Heart left ventricle (tissue), 16 donors: ENCODE data around the gene VAC14. TPM values are rescaled to one million over a fixed set of nuclear protein-coding genes. Genes with fewer than 3 reads are reported as not detected.

Experiments
- ATAC-seq, 4 donors: fragments of 200-7000 bp; cut with Tn5 transposase; one replicate each; pipeline ENCODE4 v1.9.1; 2020 to 2022; ENCODE audit warnings: moderate library complexity in 4 of 4, mild to moderate bottlenecking in 3 of 4, moderate number of reproducible peaks in 1 of 4
- DNase-seq, 5 donors: peaks; one replicate each; pipeline ENCODE4 v3.0.0-alpha.2; 2020
- H3K27ac ChIP-seq, 12 donors: fragments of 200-600 bp; sonication (generic) in 4 of 12; one replicate each; pipeline versions ENCODE4 v1.5.0 to v1.8.0; 2016 to 2022; ENCODE audit warnings: mild to moderate bottlenecking in 2 of 12
- H3K27me3 ChIP-seq, 9 donors: fragments of 200-600 bp; sonication (generic) in 2 of 9; one replicate each; pipeline versions ENCODE4 v1.5.1 to v1.8.0; 2016 to 2022; ENCODE audit warnings: mild to moderate bottlenecking in 3 of 9
- H3K36me3 ChIP-seq, 9 donors: fragments of 200-600 bp; sonication (generic) in 2 of 9; one replicate each; pipeline versions ENCODE4 v1.5.0 to v1.8.0; 2018 to 2022; ENCODE audit warnings: mild to moderate bottlenecking in 2 of 9
- H3K4me1 ChIP-seq, 12 donors: fragments of 200-600 bp; sonication (generic) in 4 of 12; one replicate each; pipeline versions ENCODE4 v1.5.0 to v1.8.0; 2016 to 2022; ENCODE audit warnings: mild to moderate bottlenecking in 3 of 12
- H3K4me3 ChIP-seq, 12 donors: fragments of 200-600 bp; sonication (generic) in 4 of 12; one replicate each; pipeline versions ENCODE4 v1.5.0 to v1.8.0; 2017 to 2022; ENCODE audit warnings: mild to moderate bottlenecking in 9 of 12, moderate library complexity in 4 of 12
- H3K9me3 ChIP-seq, 12 donors: fragments of 200-600 bp; sonication (generic) in 4 of 12; one replicate each; pipeline versions ENCODE4 v1.5.0 to v1.8.0; 2016 to 2022; ENCODE audit warnings: mild to moderate bottlenecking in 1 of 12
- POLR2A ChIP-seq, 2 donors: fragments of 450-650 bp; IDR thresholded peaks; one replicate each; pipeline ENCODE4 v1.6.1; 2017; ENCODE audit warnings: antibody characterized with exemption in 2 of 2, mild to moderate bottlenecking in 2 of 2, moderate library complexity in 2 of 2
- WGBS, 4 donors: extraction: QIAGEN DNeasy Blood & Tissue Kit in 2 of 4; methylation state at CpG; one replicate each; pipeline versions ENCODE4 v1.1.5 to v1.1.7; 2013 to 2018; 5-methylcytosine and 5-hydroxymethylcytosine counted together
- intact Hi-C, 10 donors: fragments of 100-400 bp; cut with DNase I; formaldehyde crosslinking; loops; one replicate each; pipeline versions ENCODE4 v1.11.1 to v1.14.2; 2022
- polyA plus RNA-seq, 2 donors: library from polyadenylated mRNA; stranded (reverse); fragments of 200-250 nt; gene quantifications; one replicate each; pipeline ENCODE4 v1.2.3, GENCODE V29; 2013
- total RNA-seq, 9 donors: library from RNA; depleted of rRNA in 2 of 9; stranded (reverse); fragments of >200 nt in 2 of 9; fragmentation: NEBNext Ultra II Directional in 3 of 9; extraction: Animal tissue kit (Norgen Biotek cat#: 25700) in 3 of 9; gene quantifications; one replicate each; pipeline versions ENCODE4 v1.1.0 to v1.2.4, GENCODE V29; 2016 to 2023
- TF ChIP-seq, protein P1 (sequence below), 12 donors: fragments of 200-600 bp; sonication (generic) in 4 of 12; IDR thresholded peaks; one replicate each; pipeline versions ENCODE4 v1.5.0 to v1.8.0; 2018 to 2022; ENCODE audit warnings: antibody characterized with exemption in 12 of 12, mild to moderate bottlenecking in 5 of 12
- donor health status: ischemic (EF 13 %, LVEDD 7.1; RV severe dilation, severe dysfunction).
- donor health status: healthy with polysubstance abuse.
- donor health status: DM: no; HTN: yes; CAD: no.
- donor health status: DM: no; HTN: no; CAD: no.
- donor health status: ischemic (EF 25% LVEDD 6.9; RV normal size, moderate dysfunction).
- donor health status: ischemic (EF 25% LVEDD 5.7; RV mildly dilated, moderate dysfunction).
- donor health status: healthy.
- donor health status: DM: yes; HTN: yes; CAD: no.
- donor health status: ischemic (EF 35%, LVEDD 5.7; RV mildly dilated, moderate dysfunction).
- donor health status: nonischemic (EF 11% LVEDD 7.7; RV severe dilation, severe dysfunction).
- donor health status: DM: yes; HTN: yes; CAD: no.
- donor health status: PGD.
- donor health status: ischemic (EF 29% LVEDD 5.4; RV normal size, mild dysfunction).
- donor health status: nonischemic (EF 23%, LVEDD 6.1; RV moderate dilation, normal function).

Gene VAC14
- total and polyA plus RNA-seq, 11 donors = 13.9 to 48.0 (median 26.1) TPM

- intact Hi-C loops = no loop called here
- DNase-seq = no peak
- Histone ChIP-seq H3K9me3 (no peaks in the 10 kb centered on the region), H3K27me3 (no peaks in the 10 kb centered on the region), H3K27ac (no peak overlapping the region), H3K4me3 (no peak overlapping the region), H3K36me3 (peaks cover 0 to 36% (median 29%) of the 10 kb centered on the region in 9 donors), H3K4me1 (peaks cover 0 to 18% (median 9%) of the 10 kb centered on the region in 12 donors)
- TF ChIP-seq, protein P1, sequence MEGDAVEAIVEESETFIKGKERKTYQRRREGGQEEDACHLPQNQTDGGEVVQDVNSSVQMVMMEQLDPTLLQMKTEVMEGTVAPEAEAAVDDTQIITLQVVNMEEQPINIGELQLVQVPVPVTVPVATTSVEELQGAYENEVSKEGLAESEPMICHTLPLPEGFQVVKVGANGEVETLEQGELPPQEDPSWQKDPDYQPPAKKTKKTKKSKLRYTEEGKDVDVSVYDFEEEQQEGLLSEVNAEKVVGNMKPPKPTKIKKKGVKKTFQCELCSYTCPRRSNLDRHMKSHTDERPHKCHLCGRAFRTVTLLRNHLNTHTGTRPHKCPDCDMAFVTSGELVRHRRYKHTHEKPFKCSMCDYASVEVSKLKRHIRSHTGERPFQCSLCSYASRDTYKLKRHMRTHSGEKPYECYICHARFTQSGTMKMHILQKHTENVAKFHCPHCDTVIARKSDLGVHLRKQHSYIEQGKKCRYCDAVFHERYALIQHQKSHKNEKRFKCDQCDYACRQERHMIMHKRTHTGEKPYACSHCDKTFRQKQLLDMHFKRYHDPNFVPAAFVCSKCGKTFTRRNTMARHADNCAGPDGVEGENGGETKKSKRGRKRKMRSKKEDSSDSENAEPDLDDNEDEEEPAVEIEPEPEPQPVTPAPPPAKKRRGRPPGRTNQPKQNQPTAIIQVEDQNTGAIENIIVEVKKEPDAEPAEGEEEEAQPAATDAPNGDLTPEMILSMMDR (IDR thresholded peaks at IDR 0.05) = no peak
- no peak for TF ChIP-seq POLR2A (IDR thresholded peaks at IDR 0.05)
- peak in 1 of 4 donors; percentile 10 for ATAC-seq
- WGBS, 4 donors = 48 to 64% (median 57%) methylated on average over 6 to 7 of the region's 7 CpGs
Observed at GRCh38 chr16:70660672-70661350, 140.1 kb downstream of the VAC14 start.

- Histone ChIP-seq H3K9me3 (no peaks in the 10 kb centered on the region), H3K27me3 (no peaks in the 10 kb centered on the region), H3K36me3 (peaks cover 0 to 29% (median 24%) of the 10 kb centered on the region in 9 donors), H3K27ac (no peak overlapping the region), H3K4me3 (no peak overlapping the region), H3K4me1 (peaks cover 0 to 18% (median 9%) of the 10 kb centered on the region in 12 donors)
- WGBS, 4 donors = 73 to 86% (median 80%) methylated on average over 11 to 16 of the region's 16 CpGs
- intact Hi-C loops = loop anchor here in 8 of 10 donors (10.0 kb wide), 5 partner anchors 125 to 325 kb away; partner anchors contain the start of gene DDX19A (in 1 of the 8)
- ATAC-seq (peak in 1 of 4 donors; percentile 4), DNase-seq (no peak)
- TF ChIP-seq, protein P1 (IDR thresholded peaks at IDR 0.05) = no peak
- no peak for TF ChIP-seq POLR2A (IDR thresholded peaks at IDR 0.05)
Observed at GRCh38 chr16:70659953-70660671, 140.8 kb downstream of the VAC14 start.

- TF ChIP-seq, protein P1 (IDR thresholded peaks at IDR 0.05) = no peak
- TF ChIP-seq POLR2A (IDR thresholded peaks at IDR 0.05) = no peak
- WGBS, 4 donors = 86 to 87% (median 87%) methylated on average over 8 to 12 of the region's 12 CpGs
- intact Hi-C loops = loop anchor here in 8 of 10 donors (10.0 kb wide), 5 partner anchors 125 to 325 kb away; partner anchors contain the start of gene DDX19A (in 1 of the 8)
- Histone ChIP-seq H3K9me3 (no peaks in the 10 kb centered on the region), H3K36me3 (peaks cover 0 to 24% (median 18%) of the 10 kb centered on the region in 9 donors), H3K4me1 (peaks cover 0 to 18% (median 9%) of the 10 kb centered on the region in 12 donors), H3K27me3 (no peaks in the 10 kb centered on the region), H3K4me3 (no peak overlapping the region), H3K27ac (no peak overlapping the region)
- DNase-seq (no peak), ATAC-seq (no peak)
Observed at GRCh38 chr16:70659546-70659945, 141.4 kb downstream of the VAC14 start.

DNA sequence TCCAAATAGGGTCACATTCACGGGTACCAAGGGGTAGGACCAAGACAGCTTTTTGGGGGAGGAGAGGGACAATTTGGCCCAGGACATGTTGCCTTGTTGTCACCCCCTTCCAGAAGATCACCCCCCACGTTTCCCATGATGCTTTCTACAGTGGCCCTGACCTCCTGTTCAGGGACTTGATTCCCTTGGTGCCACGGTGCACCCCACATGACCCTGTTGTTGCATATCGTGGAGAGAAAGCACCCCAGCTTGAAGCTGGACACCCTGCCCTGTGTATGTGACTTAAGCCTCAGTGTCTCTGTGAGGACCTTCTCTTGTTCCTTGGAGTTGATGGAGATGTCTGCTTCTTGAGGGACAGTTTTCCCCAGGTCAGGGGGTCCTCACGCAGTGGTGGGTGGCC lies 142.0 kb downstream of the VAC14 start:
- peaks cover 0 to 17% (median 12%) of the 10 kb centered on the region in 9 donors for H3K36me3 ChIP-seq
- no peak for ATAC-seq
- no peak overlapping the region for H3K27ac ChIP-seq
- no peak for DNase-seq
- WGBS, 4 donors = 80 to 89% (median 83%) methylated on average over 5 of the region's 5 CpGs
- intact Hi-C loops = loop anchor here in 8 of 10 donors (10.0 kb wide), 5 partner anchors 124 to 324 kb away; partner anchors contain the start of gene DDX19A (in 1 of the 8)
- H3K4me3 ChIP-seq = no peak overlapping the region
- H3K27me3 ChIP-seq = no peaks in the 10 kb centered on the region
- H3K4me1 ChIP-seq = peaks cover 0 to 22% (median 10%) of the 10 kb centered on the region in 12 donors
- TF ChIP-seq, protein P1 (IDR thresholded peaks at IDR 0.05) = no peak
- no peak for TF ChIP-seq POLR2A (IDR thresholded peaks at IDR 0.05)
- no peaks in the 10 kb centered on the region for H3K9me3 ChIP-seq
